ENCODE results near the gene LYPD1.

Gene LYPD1

DNA sequence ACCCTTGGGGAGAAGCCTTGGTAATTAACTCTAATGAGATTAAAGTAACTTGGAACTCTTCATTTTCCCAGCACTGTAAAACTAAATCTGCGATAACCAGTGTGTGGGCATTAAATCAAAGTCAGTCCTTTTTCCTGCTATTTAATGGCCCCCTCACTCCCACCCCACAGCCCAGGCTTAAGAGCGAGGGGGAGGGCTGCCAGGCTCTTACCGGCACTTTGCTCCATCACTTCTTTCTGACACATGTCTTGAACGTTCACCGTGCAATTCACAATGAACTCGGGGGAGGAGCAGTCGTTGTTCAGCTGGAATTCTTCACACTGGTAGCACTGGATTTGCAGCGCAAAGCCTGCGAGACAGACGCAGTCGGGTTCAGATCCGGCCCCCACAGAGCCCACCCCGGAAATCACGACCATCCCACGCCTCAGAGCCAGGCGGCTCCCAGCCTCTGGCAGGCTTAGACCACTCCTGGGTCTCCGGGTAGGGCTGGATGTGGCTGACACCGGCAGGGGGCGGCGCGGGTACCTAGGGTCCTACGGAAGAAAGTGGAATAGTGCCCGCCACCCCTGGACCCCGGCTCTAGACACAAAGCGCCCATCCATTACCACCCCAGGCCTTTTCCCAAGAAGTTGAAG is 1.7 kb downstream of the LYPD1 start:
- DNase-seq (ENCODE audit: low spot score): peak; percentile 29

DNA sequence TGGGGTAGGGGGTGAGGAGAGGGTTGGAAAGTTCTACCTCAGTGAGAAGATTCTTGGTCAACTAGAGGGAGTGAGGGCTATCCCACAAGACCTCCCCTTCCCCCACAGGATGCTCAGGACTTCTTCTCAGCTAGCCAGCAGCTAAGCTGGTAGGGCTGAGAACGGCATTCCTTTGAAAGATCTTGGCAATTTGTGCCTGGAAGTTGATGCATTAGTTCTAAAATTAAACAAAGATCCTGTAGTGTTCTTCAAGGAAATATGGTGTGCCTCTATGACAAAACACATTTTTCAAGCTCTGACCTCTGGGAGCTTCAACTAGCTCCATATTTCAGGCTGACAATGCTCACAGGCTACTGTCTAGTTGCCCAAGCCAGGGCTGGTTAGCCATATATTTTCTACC is 2.3 kb downstream of the LYPD1 start:
- no peak for DNase-seq (ENCODE audit: low spot score)

GRCh38 chr2:132665401-132666140 is 4.4 kb downstream of the LYPD1 start:
- no peak for DNase-seq (ENCODE audit: low spot score)

- DNase-seq (ENCODE audit: low spot score): no peak
Observed at GRCh38 chr2:132664096-132664495, 5.9 kb downstream of the LYPD1 start.

DNA sequence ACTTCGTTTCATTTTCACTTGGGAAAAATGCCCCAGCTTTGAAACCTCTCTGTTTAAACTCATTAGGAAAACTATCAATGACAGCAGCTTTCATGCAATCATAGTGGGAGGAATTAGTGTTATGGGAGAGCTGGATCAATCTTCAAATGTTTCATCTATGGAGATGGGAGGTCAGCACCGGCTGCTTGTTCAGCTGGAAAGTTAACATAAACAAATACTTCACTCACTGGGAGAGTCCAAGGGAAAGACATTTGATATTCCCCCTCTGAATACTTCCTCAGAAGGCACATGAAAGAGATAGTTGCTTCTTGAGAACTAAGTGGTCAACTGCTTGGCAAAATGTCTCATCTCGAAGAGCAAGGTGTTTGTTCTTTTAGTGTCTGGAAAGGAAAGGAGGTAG is 7.3 kb downstream of the LYPD1 start:
- DNase-seq (ENCODE audit: low spot score): no peak

DNA sequence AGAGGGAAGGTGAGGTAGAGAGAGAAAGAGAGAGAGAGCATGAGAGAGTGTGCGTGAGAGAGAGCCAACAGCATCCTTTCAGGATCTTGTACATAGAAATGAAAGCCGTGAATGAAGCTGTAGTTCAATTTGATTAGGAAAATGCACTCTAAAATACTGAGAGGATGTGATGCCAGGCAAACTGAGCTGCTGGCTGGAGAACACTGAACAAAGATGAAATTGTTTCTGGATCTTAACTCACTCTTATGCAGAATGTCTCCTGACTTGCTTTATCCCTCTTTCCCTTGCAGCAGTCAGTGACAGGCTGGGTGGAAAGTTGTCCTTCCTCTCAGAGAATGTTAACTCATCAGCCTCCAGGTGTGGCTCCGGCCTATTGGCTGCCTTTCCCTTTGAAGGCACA is 10.7 kb downstream of the LYPD1 start:
- peak; percentile 22 for DNase-seq (ENCODE audit: low spot score)

DNA sequence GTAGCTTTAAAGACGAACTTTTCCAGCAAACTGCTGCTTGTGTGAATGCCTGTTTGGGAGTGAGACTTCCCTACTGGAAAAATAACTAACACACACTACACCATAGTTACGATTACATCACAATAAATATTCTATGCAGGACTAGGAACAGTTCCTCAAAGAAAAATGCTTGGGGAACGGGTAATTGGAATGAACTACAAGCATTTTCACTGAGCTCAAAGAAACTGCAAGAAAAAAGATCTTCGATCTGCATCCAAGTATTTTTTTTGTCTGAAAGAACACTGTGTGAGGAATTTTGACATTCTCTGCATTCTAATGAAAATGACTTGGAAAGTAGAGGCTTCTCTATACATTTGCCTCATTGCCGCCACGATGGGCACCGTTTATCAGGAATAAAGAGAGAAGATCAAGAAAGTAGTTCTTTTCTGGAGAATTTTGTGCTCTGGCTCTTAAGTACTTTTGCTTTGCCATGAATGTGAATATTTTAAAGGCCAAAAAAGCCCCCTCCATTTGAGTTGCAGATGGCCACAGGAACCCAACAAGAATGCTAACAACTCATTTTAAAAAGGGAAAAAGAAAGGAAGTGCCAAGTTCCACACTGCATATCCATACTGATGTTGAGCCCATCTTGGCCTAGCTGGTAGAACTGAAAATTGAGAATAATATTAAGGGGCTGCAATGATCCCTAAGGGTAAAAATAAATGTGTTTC is 13.6 kb downstream of the LYPD1 start:
- no peak for DNase-seq (ENCODE audit: low spot score)

DNA sequence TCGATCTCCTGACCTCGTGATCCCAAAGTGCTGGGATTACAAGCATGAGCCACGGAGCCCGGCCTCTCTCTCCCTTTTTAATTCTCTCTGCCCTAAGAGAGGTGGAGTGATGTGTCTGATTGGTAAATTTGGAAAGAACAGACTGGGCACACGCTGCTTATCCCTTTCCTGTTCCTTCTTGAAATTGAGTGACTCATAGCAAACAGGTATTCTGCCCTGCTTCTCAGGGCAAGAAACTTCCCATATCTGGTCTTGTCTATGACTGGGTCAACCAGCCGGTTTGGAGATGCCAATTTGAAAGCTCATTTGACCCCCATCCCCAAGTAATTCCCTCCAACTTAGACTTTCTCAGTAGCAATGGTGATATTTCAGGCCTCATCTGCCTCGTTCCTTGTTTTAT is 15.0 kb downstream of the LYPD1 start:
- DNase-seq (ENCODE audit: low spot score): no peak

- DNase-seq (ENCODE audit: low spot score): no peak
Observed at GRCh38 chr2:132654335-132654734, 15.7 kb downstream of the LYPD1 start.

GRCh38 chr2:132652474-132652873 is 17.5 kb downstream of the LYPD1 start:
- DNase-seq (ENCODE audit: low spot score): peak; percentile 9

- DNase-seq (ENCODE audit: low spot score): no peak
Observed at GRCh38 chr2:132651115-132652045, 18.6 kb downstream of the LYPD1 start.

DNA sequence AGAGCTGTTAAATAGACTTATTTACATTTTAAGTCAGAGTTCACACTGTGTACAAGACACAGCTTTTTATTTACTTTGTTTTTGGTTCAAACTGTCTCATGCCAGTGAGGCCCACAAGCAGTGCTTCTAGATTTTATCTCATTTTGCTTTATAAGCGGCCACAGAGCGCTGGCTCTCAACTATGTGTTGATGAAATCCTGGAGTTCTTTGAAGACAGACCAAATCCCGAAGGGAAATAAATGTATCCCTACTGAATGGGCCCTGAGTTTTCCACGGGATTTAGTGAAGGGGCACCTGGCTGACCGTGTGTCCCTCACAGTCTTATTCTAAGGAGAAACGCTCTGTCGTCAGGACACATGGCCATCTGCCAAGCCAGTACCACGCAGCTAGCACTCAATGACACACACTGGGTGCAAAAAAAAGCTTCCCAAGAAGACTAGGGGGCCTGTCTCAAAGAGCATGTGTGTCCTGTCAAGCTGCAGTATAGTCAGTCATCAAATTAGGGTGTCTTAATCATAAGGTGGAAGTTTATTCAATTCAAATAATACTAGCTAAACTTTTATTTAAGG is 23.4 kb downstream of the LYPD1 start:
- no peak for DNase-seq (ENCODE audit: low spot score)

DNA sequence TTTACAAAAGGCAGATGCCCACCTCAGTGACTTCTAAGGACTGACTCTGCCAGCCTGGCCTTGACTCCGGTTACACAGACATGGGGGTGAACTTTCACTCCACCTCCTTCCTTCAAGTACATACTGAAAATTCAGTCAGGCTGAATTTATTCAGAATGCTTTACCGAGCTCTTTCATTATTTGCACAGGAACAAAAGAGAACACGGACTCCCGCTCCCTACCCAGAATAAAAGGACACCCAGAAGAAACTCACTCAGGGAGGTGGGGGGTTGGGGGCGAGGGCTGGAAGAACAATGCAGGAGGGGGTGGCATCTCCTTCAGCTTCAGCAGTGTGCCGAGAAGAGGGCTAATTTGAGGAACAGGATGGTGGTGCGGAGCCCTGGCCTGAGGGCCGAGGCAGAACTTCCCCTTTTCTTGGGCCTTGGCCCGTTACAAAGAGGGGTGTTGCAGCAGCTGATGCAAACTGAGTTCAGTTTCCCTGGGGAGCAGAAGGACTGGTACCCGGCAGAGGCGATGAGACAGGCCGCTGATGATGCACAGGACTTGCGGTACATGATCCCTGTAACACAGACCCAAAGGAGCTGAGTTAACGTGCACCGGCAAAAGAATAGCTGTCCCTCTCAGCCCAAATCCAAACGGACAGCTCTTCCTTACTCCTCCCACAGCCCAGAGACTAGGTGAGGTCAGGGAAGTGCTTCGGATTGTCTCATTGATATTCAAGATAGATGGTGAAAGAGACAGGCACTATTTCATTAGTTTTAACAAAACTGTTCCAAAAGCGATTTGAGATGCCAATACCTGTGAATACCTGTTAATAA is 24.1 kb downstream of the LYPD1 start:
- DNase-seq (ENCODE audit: low spot score): peak; percentile 44

DNA sequence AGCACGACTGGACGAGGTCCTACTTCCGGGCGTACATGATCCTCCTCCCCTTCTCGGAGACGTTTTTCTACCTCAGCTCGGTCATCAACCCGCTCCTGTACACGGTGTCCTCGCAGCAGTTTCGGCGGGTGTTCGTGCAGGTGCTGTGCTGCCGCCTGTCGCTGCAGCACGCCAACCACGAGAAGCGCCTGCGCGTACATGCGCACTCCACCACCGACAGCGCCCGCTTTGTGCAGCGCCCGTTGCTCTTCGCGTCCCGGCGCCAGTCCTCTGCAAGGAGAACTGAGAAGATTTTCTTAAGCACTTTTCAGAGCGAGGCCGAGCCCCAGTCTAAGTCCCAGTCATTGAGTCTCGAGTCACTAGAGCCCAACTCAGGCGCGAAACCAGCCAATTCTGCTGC is 24.8 kb downstream of the LYPD1 start:
- DNase-seq (ENCODE audit: low spot score): no peak

- DNase-seq (ENCODE audit: low spot score): no peak
Observed at GRCh38 chr2:132642415-132642814, 27.6 kb downstream of the LYPD1 start.

DNA sequence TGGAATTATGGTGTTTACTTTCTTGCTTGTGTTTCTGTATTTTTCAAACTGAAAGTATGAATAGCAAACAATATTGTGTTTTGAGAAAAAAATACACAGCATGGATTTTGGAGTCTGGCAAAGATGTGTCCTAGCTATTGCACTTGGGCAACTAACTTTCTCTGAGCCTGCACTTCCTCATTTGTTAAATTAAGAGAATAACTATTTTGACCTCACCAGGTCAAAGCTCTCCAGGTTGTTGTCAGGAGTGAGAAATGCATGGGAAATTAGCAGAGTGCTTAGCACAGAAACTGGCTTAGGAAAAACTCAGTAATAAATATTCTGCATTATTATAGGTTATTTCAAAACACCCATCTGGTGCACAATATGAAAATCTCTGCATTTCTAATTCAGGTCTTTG is 28.2 kb downstream of the LYPD1 start:
- DNase-seq (ENCODE audit: low spot score): no peak

DNA sequence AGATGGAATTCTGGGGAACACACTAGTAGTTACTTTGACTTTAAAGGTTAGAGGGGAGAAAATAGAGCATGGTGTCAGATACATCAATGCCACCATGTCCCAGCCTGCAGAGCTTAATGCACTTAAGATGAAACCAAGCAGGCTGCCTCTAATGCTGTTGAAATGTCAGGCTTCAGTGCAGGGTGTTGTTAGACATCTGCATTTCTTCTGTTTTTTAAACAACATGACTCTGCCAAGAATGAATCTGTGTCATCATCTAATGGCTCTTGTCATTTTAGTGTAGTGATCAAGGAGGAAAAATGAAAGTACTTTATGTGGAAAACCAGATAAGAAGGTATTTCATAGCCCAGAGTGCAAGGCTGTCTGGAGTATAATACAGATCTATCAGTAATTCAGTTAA is 29.9 kb downstream of the LYPD1 start:
- DNase-seq (ENCODE audit: low spot score): no peak

DNA sequence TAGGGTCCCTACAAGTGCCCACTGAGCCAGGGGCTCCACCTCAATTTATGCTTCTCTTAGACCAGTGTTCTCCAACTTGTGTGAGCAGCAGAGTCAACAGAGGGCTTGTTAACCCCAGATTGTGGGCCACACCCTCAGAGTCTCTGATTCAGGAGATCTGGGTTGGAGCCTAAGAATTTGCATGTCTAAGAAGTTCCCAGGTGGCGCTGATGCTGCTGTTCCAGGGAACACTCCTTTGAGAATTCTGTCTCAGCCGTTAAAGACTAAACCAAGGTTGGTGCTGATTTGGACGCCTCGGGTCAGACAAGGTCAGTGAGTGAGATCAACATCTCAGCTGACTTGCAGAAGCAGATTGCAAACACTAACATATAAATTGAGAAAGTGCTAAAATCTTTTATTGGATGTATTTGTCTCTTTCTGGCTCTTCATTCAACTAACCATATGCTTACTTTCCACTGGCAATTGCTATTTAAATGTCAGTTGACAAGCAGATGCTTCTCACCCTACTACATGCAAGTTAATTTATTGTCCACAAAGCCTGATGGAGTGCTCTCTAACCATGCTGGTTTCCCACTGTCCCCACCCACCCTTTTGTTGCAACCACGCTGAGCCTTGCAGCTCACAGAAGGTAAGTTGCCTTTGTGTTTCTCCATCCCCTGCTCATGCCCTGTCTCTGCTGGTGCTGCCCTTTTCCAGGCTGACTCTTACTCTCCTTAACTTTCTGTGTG is 31.5 kb downstream of the LYPD1 start:
- no peak for DNase-seq (ENCODE audit: low spot score)

GRCh38 chr2:132636346-132636745 is 33.7 kb downstream of the LYPD1 start:
- DNase-seq (ENCODE audit: low spot score): no peak

- no peak for DNase-seq (ENCODE audit: low spot score)
Observed at GRCh38 chr2:132633635-132634034, 36.4 kb downstream of the LYPD1 start.

All from Ammon's horn (tissue), 1 donor.